Measurements from ENCODE around the gene SLC25A43. TPM values are rescaled to one million over a fixed set of nuclear protein-coding genes. Genes with fewer than 3 reads are reported as not detected.
"Not testable (repeated sequence)": the region's sequence is repeated elsewhere in the genome, so short reads cannot be mapped to it uniquely, and the experiment has no call there.

SLC25A43 gene
- polyA plus RNA-seq (ENCODE audit: insufficient read length in 4 of 4), result 10 to 100 TPM in 1 of 4 donors, 1 to 10 TPM in 3; 3.4 to 10.0 (median 5.2) TPM

- no peak for DNase-seq (ENCODE audit: low read depth in 4 of 4, low spot score in 3 of 4)
Measured at GRCh38 chrX:119398974-119399771, at the start of gene SLC25A43. Gene SLC25A43 (plus strand): TSS chrX:119399336. CDS start chrX:119399404, 68 bp downstream.

GRCh38 chrX:119359618-119360382, 39.3 kb upstream of the SLC25A43 start:
- DNase-seq (ENCODE audit: low read depth in 4 of 4, low spot score in 3 of 4), result no peak

DNA sequence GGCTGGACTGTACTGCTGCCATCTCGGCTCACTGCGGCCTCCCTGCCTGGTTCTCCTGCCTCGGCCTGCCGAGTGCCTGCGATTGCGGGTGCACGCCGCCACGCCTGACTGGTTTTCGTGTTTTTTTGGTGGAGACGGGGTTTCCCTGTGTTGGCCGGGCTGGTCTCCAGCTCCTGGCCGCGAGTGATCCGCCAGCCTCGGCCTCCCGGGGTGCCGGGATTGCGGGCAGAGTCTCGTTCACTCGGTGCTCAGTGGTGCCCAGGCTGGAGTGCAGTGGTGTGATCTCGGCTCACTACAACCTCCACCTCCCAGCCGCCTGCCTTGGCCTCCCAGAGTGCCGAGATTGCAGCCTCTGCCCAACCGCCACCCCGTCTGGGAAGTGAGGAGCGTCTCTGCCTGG, 37.7 kb upstream of the SLC25A43 start:
- DNase-seq (ENCODE audit: low read depth in 4 of 4, low spot score in 3 of 4), result not testable (repeated sequence)

- not testable (repeated sequence) for DNase-seq (ENCODE audit: low read depth in 4 of 4, low spot score in 3 of 4)
Measured at GRCh38 chrX:119362074-119362473, 37.1 kb upstream of the SLC25A43 start.

- no peak for DNase-seq (ENCODE audit: low read depth in 4 of 4, low spot score in 3 of 4)
Measured at GRCh38 chrX:119363391-119363790, 35.7 kb upstream of the SLC25A43 start.

- DNase-seq (ENCODE audit: low read depth in 4 of 4, low spot score in 3 of 4), result not testable (repeated sequence)
Measured at GRCh38 chrX:119371861-119372260, 27.3 kb upstream of the SLC25A43 start.

DNA sequence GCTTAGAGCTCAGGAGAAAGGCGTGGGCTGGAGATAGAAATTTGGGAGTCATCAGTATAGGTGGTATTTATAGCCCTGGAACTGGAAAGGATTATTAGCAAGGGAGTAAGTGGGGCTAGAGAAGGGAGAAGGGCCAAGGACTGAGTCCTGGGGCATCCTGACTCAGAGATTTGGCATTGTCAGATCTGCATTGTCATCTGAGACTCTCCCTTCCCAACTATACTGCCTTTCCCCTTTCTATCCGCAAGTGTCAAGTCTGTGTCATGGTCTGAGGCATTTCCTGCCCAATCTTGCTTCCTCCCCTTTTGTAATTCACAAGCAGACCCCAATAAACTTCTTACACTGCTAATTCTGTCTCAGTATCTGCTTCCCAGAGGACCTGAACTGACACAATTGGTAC, 24.4 kb upstream of the SLC25A43 start:
- DNase-seq (ENCODE audit: low read depth in 4 of 4, low spot score in 3 of 4), result no peak

GRCh38 chrX:119375561-119375960, 23.6 kb upstream of the SLC25A43 start:
- DNase-seq (ENCODE audit: low read depth in 4 of 4, low spot score in 3 of 4), result no peak

GRCh38 chrX:119376312-119376711, 22.8 kb upstream of the SLC25A43 start:
- DNase-seq (ENCODE audit: low read depth in 4 of 4, low spot score in 3 of 4), result no peak

- no peak for DNase-seq (ENCODE audit: low read depth in 4 of 4, low spot score in 3 of 4)
Measured at GRCh38 chrX:119381349-119381944, 17.7 kb upstream of the SLC25A43 start.

DNA sequence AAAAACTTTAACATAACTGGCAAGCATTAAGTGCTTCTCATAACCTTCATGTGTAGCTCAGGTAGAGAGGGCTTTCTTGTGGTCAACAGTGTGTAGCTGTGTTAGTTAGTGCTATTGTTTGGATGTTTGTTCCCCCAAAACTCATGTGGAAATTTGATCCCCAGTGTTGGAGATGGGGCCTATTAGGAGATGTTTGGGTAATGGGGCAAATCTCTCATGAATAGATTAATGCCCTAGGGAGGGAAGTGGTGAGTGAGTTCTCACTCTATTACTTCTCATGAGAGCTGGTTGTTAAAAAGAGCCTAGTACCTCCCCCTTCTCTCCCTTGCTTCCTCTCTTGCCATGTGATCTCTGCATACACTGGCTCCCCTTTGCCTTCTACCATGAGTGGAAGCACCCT, 16.5 kb upstream of the SLC25A43 start:
- DNase-seq (ENCODE audit: low read depth in 4 of 4, low spot score in 3 of 4), result no peak

DNA sequence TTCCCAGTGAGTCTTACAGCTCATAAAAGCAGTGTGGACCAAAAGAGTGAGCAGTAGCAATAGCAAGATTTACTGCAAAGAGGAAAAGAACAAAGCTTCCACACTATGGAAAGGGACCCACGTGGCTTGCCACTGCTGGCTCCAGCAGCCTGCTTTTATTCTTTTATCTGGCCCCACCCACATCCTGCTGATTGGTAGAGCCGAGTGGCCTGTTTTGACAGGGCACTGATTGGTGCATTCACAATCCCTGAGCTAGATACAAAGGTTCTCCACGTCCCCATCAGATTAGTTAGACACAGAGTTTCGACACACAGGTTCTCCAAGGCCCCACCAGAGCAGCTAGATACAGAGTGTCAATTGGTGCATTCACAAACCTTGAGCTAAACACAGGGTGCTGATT, 12.5 kb upstream of the SLC25A43 start:
- DNase-seq (ENCODE audit: low read depth in 4 of 4, low spot score in 3 of 4), result not testable (repeated sequence)

GRCh38 chrX:119387426-119387825, 11.7 kb upstream of the SLC25A43 start:
- not testable (repeated sequence) for DNase-seq (ENCODE audit: low read depth in 4 of 4, low spot score in 3 of 4)

- no peak for DNase-seq (ENCODE audit: low read depth in 4 of 4, low spot score in 3 of 4)
Measured at GRCh38 chrX:119389214-119389613, 9.9 kb upstream of the SLC25A43 start.

GRCh38 chrX:119389871-119390501, 9.2 kb upstream of the SLC25A43 start:
- no peak for DNase-seq (ENCODE audit: low read depth in 4 of 4, low spot score in 3 of 4)

DNA sequence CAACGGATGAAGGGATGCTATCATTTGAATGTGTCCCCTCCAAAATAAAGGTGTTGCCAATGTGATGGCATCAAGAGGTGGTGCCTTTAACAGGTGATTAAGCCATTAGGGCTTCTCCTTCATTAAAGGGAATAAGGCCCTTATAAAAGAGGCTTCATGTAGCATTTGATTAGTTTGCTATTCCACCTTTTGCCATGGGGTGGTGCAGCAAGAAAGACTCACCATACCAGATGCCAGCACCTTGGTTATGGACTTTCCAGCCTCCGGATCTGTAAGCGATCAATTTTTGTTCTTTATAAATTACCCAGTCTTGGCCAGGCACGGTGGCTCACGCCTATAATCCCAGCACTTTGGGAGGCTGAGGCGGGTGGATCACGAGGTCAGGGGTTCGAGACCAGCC, 7.9 kb upstream of the SLC25A43 start:
- no peak for DNase-seq (ENCODE audit: low read depth in 4 of 4, low spot score in 3 of 4)

- no peak for DNase-seq (ENCODE audit: low read depth in 4 of 4, low spot score in 3 of 4)
Measured at GRCh38 chrX:119393144-119393543, 6.0 kb upstream of the SLC25A43 start.

GRCh38 chrX:119398587-119398973, 556 bp upstream of the SLC25A43 start:
- DNase-seq (ENCODE audit: low read depth in 4 of 4, low spot score in 3 of 4), result no peak

DNA sequence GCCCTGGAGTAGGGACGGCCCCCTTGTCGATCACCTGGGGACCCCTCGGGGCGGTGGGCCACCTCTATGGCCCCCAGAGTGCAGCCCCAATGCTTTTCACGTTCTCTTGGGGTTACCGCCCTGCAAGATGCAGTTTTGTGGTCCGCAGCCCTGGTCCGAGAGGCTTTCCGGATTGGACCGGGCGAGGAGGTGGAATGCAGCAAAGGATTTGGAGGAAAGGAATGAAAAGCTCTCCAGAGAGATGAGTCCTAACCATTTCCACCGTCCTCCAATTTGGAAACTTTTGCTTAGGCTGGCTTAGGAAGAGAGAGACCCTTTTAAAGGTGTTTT, 601 bp downstream of the SLC25A43 start:
- DNase-seq (ENCODE audit: low read depth in 4 of 4, low spot score in 3 of 4), result no peak

- no peak for DNase-seq (ENCODE audit: low read depth in 4 of 4, low spot score in 3 of 4)
Measured at GRCh38 chrX:119401569-119401968, 2.4 kb downstream of the SLC25A43 start.

GRCh38 chrX:119402588-119402987, 3.5 kb downstream of the SLC25A43 start:
- DNase-seq (ENCODE audit: low read depth in 4 of 4, low spot score in 3 of 4), result no peak
